8988T (cell line): ENCODE data around the gene CBX3.
"Not testable (repeated sequence)": the region's sequence is repeated elsewhere in the genome, so short reads cannot be mapped to it uniquely, and the experiment has no call there.

Experiments
- DNase-seq: peaks from one replicate; pipeline ENCODE4 v3.0.0; 2011

Gene CBX3

DNA sequence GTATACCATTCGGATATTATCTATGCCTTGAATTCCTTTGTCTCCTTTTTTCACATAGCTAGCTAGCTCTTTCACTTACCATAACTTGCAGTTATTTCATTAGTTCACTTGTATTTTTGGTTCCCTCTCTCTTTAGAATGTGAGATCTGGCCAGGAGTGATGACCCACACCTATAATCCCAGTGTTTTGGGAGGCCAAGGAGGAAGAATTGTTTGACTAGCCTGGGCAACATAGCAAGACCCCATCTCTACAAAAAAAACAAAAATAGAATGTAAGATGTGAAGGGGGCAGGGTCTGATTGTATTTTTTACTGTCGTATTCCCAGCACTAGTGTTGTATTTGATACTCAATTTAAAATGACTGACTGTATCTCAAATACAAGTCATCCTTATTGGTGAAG lies 29.9 kb upstream of the CBX3 start:
- DNase-seq: no peak

DNA sequence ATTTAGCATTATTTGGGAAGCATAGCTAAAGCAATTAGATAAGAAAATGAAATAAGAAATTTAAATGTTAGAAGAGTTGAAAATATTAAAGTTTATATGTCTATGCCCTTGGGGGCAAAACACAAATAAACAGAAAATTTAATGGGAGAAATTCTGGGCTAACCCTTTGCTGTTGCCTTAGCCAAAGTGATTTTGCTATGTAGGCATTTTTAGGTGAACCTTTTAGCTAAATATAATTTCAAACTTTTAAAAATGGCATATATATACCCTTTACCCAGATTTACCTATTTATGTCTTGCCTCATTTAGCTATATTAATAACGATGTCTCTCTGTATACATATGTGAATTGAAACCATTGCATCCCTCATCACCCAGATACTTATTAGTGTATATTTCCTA lies 29.5 kb upstream of the CBX3 start:
- no peak for DNase-seq

DNA sequence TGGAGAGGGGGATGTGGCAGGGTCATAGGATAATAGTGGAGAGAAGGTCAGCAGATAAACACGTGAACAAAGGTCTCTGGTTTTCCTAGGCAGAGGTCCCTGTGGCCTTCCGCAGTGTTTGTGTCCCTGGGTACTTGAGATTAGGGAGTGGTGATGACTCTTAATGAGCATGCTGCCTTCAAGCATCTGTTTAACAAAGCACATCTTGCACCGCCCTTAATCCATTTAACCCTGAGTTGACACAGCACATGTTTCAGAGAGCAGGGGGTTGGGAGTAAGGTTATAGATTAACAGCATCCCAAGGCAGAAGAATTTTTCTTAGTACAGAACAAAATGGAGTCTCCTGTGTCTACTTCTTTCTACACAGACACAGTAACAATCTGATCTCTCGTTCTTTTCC lies 25.6 kb upstream of the CBX3 start:
- not testable (repeated sequence) for DNase-seq

DNA sequence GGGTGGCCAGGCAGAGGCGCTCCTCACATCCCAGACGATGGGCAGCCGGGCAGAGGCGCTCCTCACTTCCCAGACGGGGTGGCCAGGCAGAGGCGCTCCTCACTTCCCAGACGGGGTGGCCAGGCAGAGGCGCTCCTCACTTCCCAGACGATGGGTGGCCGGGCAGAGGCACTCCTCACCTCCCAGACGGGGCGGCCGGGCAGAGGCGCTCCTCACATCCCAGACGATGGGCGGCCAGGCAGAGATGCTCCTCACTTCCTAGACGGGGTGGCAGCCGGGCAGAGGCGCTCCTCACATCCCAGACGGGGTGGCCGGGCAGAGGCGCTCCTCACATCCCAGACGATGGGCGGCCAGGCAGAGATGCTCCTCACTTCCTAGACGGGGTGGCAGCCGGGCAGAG lies 24.8 kb upstream of the CBX3 start:
- DNase-seq: not testable (repeated sequence)

DNA sequence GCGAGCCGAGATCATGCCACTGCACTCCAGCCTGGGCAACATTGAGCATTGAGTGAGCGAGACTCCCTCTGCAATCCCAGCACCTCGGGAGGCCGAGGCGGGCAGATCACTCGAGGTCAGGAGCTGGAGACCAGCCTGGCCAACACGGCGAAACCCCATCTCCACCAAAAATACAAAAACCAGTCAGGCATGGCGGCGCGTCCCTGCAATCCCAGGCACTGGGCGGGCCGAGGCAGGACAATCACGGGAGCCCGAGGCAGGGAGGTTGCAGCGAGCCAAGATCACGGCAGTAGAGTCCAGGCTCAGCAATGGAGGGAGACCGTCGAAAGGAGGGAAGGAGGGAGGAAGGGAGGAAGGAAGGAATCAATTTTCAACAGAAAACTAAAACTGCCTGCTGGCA lies 24.3 kb upstream of the CBX3 start:
- not testable (repeated sequence) for DNase-seq

DNA sequence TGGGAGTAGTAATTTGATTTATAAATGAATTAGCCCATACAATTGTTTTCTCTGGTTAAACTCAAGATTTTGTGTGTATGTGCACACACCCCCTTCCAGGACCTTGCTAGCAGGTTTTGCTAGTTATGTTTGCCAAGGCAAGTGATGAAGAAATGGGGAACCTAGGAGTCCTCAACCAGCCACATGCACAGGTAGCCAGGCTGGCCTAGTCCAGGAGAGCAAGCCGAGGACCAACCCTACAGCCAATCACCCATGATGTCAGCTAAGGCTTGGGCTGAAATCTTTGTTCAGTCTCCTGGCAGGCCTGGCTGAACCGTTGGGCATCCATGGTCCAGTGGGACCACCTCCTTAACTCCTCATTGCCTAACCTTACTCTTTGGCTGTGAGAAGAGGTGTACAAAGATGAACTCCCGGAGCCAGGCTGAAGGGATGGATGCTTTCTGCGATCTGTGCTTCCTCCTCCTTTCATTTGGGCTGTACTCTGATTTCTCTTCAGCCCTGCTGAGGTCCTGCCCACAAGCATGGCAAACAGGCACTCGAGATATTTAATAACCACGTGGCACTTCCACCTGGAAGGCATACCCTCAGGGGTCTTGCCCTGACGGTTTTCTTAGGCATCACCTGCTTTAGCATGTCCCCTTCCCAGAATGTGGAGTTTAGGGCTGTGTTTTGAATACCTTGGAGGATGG lies 23.1 kb upstream of the CBX3 start:
- no peak for DNase-seq

DNA sequence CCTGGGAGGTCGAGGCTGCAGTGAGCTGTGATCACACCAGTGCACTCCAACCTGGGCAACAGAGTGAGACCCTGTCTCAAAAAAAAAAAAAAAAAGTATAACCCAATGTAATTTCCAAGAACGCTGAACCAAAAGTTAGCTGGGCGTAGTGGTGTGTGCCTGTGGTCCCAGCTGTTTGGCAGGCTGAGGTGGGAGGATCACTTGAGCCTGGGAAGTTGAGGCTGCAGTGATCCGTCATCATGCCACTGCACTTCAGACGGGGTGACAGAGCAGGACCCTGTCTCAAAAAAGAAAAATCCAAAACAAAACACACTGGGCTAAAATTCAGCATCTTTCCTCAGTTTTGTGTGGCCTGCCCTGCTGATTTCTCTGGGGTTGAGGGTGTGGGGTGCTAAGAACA lies 22.1 kb upstream of the CBX3 start:
- no peak for DNase-seq

DNA sequence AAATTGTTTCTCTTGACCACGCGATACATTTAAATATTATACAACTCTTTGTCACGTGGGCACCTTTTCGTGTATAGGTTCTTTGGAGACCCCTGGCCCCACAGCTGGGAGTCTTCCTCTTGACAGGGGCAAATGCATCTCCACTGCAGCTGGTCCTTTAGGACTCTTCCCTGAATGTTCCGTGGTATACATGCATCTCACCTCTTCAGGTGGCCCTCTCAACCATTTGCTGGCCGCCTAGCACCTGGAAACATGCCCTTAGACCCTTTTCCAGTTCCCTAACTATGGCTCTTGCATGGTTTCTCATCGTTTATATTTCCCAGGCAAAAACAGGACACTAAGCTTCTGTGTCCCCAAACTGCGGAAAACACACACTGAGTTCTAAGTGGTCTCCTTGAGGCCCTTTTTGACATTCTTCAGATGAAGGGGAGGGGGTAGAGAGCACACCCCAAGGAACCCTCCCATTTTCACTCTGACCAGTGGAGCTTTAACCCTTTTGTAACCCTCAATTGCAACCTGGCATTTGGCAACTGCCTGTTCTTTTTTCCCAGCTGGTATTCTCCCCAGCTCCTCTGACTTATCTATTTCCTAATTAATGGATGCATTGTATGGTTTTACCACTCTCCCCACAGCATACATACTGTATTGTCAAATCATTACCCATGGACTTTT lies 21.6 kb upstream of the CBX3 start:
- DNase-seq: no peak

DNA sequence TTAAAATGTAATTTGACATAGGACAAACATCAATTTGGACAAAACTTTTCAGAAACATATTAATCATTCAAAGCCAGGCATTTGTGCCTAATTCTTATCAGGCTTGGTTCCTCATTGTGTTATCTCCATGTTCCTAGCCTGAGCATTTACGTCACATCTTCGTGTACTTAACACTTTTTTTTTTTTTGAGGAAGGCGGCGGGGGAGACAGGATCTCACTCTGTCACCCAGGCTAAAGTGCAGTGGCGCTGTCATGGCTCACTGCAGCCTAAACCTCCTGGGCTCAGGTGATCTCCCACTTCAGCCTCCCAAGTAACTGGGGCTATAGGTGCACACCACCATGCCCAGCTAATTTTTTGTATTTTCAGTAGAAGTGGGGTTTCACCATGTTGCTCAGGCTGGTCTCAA lies 20.8 kb upstream of the CBX3 start:
- DNase-seq: no peak

DNA sequence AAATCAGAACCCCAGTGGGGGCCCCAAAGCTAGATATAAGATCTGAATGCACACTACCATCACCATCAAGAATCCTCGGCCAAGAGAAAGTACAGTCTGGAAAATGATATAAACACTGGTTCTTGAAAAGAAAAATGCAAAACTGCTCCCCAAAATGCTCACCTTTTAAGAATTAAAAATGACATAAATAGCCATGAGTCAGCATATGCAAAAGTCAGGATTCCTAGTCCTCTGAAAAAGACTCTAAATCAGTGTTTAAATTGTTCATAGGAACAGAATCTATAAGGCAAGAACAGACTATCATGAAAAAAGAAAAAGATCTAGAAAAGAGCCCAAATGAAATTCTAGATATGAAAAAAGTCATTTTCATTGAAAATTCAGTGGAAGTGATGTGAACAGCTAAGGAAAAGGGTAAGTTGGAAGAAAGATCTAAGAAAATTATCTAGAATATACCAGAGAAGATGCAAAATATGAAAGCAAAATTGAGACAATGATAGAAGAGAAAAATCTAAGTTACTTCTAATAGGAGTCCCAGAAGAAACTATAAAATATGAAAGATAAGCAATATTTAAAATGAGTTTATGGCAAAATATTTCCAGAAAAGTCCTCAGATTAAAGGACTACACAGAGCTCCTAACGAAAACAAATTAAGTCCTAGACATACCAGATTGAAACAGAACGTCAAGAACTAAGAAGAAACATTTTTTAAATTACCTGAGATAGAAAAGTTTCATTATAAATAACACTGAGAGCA lies 19.9 kb upstream of the CBX3 start:
- no peak for DNase-seq

DNA sequence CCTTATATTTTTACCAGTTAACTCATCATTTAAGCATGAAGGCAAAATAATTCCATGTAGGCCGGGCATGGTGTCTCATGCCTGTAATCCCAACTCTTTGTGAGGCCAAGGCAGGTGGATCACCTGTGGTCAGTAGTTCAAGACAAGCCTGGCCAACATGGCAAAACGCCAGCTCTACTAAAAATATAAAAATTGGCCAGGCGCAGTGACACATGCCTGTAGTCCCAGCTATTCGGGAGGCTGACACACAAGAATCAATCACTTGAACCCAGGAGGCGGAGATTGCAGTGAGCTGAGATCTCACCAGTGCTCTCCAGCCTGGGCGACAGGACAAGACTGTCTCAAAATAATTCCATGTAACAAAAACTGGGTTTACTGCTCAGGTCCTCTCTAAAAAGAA lies 19.3 kb upstream of the CBX3 start:
- no peak for DNase-seq

DNA sequence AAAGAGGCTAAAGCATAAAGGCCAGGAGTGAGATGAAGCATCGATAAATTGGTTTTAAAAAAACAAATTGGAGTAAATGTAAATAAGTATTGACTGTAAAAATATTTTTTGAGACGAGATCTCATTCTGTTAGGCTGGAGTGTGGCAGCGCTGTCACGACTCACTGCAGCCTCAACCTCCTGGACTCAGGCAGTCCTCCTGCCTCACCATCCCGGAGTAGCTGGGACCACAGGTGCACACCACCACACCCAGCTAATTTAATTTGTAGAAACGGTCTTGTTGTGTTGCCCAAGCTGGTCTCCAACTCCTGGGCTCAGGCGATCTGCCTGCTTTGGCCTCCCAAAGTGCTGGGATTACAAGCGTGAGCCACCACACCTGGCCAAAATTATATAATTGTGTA lies 18.8 kb upstream of the CBX3 start:
- no peak for DNase-seq

DNA sequence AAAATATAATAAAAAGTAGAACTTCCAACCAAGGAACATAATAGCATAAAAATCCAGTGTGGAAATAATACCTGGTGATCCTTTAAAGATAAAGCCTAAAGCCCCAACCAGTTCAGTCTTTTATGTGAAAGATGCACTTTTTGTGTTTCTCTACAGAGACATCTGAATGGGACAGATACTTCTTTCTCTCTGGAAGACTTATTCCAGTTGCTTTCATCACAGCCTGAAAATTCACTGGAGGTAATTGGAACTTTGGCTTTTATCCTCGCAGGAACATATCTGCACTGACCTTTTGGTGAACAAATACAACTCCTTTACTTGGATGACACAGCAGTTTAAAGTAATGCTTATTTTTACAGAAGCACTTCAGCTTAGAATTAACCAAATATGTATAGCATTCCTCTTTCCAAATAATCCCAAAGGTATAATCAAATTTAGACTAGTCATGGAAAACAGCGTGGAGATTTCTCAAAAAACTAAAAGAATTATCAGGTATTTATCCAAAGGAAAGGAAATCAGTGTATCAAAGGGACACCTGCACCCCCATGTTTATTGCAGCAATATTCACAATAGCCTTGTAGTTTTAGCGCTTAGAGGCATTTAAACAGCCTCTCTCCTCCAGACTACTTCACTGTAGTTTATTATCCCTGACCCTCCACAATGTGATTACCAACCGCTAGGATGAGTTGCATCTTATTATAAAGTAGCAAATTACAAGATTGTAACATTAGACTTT lies 17.8 kb upstream of the CBX3 start:
- no peak for DNase-seq

DNA sequence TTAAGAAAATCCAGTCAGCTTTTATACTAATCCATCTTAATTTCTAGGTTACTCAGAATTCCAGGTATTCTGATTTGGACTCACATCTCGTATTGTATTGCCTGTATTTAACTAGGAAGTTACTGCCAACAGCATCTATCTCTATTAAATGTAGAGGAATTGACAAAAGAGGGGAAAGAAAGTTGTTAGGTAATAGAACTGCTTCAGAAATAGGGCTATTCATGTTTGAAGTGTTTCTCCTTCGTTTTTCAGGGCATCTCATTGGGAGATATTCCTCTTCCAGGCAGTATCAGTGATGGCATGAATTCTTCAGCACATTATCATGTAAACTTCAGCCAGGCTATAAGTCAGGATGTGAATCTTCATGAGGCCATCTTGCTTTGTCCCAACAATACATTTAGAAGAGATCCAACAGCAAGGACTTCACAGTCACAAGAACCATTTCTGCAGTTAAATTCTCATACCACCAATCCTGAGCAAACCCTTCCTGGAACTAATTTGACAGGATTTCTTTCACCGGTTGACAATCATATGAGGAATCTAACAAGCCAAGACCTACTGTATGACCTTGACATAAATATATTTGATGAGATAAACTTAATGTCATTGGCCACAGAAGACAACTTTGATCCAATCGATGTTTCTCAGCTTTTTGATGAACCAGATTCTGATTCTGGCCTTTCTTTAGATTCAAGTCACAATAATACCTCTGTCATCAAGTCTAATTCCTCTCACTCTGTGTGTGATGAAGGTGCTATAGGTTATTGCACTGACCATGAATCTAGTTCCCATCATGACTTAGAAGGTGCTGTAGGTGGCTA lies 17.1 kb upstream of the CBX3 start:
- DNase-seq: not testable (repeated sequence)

DNA sequence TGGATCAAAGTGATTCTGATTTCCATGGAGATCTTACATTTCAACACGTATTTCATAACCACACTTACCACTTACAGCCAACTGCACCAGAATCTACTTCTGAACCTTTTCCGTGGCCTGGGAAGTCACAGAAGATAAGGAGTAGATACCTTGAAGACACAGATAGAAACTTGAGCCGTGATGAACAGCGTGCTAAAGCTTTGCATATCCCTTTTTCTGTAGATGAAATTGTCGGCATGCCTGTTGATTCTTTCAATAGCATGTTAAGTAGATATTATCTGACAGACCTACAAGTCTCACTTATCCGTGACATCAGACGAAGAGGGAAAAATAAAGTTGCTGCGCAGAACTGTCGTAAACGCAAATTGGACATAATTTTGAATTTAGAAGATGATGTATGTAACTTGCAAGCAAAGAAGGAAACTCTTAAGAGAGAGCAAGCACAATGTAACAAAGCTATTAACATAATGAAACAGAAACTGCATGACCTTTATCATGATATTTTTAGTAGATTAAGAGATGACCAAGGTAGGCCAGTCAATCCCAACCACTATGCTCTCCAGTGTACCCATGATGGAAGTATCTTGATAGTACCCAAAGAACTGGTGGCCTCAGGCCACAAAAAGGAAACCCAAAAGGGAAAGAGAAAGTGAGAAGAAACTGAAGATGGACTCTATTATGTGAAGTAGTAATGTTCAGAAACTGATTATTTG lies 16.3 kb upstream of the CBX3 start:
- no peak for DNase-seq

DNA sequence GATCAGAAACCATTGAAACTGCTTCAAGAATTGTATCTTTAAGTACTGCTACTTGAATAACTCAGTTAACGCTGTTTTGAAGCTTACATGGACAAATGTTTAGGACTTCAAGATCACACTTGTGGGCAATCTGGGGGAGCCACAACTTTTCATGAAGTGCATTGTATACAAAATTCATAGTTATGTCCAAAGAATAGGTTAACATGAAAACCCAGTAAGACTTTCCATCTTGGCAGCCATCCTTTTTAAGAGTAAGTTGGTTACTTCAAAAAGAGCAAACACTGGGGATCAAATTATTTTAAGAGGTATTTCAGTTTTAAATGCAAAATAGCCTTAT lies 15.7 kb upstream of the CBX3 start:
- DNase-seq: no peak

DNA sequence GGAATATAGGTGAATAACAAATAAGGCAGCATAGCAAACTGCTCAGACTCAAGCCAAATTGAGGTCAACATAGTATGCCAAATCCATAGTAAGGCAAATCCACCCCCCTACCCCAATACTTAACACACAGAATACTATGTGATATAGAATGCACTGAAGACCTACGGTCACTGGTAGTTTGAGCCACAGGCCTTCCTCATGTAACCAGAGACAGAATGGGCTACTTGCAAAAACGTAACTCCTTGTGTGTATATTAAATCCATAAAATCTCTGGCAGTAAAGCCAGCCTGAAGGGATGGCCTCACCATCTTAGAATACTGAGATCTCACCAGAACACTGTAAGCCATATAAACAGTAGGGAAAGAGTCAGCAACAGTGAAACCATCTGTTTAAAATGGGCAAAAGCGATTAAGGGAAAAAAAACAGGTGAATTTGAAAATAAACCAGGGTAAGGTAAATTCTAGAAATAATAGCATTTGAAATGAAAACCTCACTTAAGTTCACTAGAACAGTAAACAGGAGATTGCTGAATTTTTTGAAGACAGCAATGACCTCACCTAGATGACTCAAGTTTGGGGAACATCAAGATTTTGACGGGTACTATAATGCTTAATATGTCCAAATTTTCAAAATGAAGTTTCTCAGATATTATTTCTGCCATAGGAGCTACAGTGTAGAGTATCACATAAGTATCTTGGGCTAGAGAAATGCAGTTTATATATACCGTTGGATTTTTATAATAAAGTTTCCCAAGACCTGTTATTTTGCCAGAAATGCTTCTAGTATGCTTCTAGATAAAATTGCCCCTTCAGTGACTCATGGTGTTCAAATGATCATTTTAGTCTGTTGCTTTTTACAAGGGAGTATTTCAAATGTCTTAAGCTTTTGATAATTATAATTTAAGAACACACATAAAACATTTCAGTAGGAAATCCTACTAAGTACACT lies 14.9 kb upstream of the CBX3 start:
- DNase-seq: no peak

DNA sequence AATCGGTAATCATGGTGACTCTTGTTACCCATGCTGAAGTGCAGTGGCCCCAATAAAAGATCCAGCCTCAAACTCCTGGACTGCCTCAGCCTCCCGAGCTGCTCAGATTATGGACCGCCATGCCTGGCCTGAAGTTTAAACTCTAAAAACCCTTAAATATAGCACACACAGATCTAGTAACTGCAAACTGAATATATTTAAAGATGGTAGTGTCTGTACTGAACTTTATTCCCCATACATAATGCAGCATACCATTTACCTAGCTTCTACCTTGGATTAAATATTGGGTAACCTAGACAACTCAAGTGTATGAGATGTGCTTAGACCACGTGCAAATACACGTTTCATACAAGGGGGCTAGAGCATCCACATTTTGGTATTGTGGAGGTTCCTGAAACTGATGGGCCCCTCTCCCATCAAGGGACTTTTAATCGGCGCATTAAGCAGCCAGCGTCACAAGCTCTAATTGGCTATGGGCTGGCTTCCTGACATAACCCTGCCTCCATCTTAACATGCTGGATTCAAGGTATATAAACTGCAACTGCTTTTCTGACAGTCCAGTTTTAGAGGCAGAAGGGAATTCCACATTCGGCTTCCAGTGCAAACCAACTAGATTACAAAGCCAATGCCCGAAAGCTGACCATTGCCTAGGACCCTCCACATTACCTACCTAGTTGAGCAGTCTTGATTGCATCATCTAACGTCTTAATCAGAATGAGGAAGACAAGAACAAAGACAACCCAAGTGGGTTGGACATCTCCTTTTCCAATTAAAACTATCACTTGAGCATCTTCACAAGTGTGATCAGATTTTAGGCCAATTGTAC lies 14.0 kb upstream of the CBX3 start:
- DNase-seq: no peak

DNA sequence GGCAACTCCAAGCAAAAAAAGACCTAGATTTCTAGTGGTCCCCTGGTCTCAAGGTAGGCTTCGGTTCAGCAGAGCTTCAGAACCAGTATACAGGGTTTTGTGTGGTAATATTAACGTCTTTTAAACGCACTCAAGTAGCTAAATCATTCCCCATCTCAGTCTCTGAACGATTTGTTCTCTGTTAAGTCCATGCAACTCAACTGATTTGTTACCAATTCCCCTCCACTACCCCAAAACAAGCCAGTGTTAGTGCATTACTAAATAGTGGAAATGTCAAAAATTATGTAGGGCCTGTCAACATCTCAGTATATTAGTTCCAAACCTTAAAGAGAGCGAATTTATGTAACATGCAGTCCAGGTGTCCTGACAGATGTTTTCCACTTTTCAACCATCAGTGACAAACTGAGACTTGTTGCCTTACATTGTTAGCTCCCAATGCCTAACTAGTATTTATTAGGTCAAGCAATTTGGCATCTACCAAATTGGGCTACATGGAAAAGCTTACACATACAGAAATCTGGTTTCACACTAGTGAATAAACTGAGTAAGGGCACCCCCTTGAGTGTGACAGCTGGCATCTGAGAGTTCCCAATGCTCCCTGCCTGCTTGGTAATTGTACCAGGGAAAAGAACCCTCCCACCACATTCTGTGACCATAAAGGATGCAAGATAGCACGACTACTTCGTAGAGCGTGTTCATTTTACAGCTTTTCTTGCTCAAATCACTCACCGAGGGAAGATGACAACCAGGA lies 13.2 kb upstream of the CBX3 start:
- DNase-seq: no peak
